HepG2 (cell line): Measurements from ENCODE around the gene CHMP1B. TPM values are rescaled to one million over a fixed set of nuclear protein-coding genes. Genes with fewer than 3 reads are reported as not detected.

ENCODE experiments used
- ATAC-seq: fragments of 200-7000 bp; cut with Tn5 transposase; 3 replicates; pipeline ENCODE4 v1.9.1; 2020; ENCODE audit warnings: mild to moderate bottlenecking, moderate library complexity
- BruUV-seq: library from RNA; stranded (reverse); fragments of 400-500 nt; replicated peaks from 2 replicates; lab custom pipeline; 2021; lab: Mats Ljungman, UMichigan
- CTCF ChIA-PET: fragments of 300-600 bp; formaldehyde crosslinking; extraction: SDS; loops from one replicate; lab custom pipeline; 2021; ENCODE audit warnings: low total read pairs, inconsistent platforms, low intra/inter-chr PET ratio; lab: Yijun Ruan, JAX
- POLR2A ChIA-PET: fragments of 350-600 bp; sonication (Branson Sonifier 250); formaldehyde crosslinking; loops from one replicate; lab custom pipeline; 2020; ENCODE audit warnings: antibody characterized with exemption, inconsistent platforms; lab: Yijun Ruan, JAX
- DNase-seq: peaks from one replicate; pipeline ENCODE4 v3.0.0-alpha.2; 2015; ENCODE audit warnings: low spot score
- FAIRE-seq: peaks from 3 replicates; lab custom pipeline; 2011; peaks lifted over from hg19 to GRCh38; lab: Jason Lieb, UNC
- H2AFZ ChIP-seq: one replicate; pipeline ENCODE4 v1.6.1; 2011; ENCODE audit warnings: low read length, inconsistent platforms
- H3K27ac ChIP-seq: fragments of 300-600 bp; 3 replicates; pipeline ENCODE4 v1.8.0; 2011; ENCODE audit warnings: mixed run types, mild to moderate bottlenecking, mixed read lengths, low read length, inconsistent platforms; ENCODE audit not compliant: insufficient read depth; ENCODE audit errors: extremely low read length
- H3K27me3 ChIP-seq, 2 experiments: fragments of 200-600 bp in 1 of 2; 2 replicates in 1 of 2; 3 replicates in 1 of 2; pipeline versions ENCODE4 v1.6.0 to v1.8.0; 2011; ENCODE audit warnings: low read length in 2 of 2, mild to moderate bottlenecking in 2 of 2, moderate library complexity in 2 of 2, inconsistent platforms in 1 of 2; ENCODE audit not compliant: insufficient read depth in 2 of 2, control insufficient read depth in 1 of 2
- H3K36me3 ChIP-seq, 2 experiments: fragments of 200-600 bp in 1 of 2; replicated peaks in 1 of 2; 2 replicates in 1 of 2; 3 replicates in 1 of 2; pipeline versions ENCODE4 v1.5.1 to v1.8.0; 2011; ENCODE audit warnings: low read length in 2 of 2, inconsistent platforms in 1 of 2; ENCODE audit not compliant: insufficient read depth in 2 of 2, control insufficient read depth in 1 of 2
- H3K4me1 ChIP-seq: 2 replicates; pipeline ENCODE4 v1.5.1; 2012; ENCODE audit warnings: low read length, inconsistent platforms; ENCODE audit not compliant: insufficient read depth
- H3K4me2 ChIP-seq: 2 replicates; pipeline ENCODE4 v1.6.0; 2011; ENCODE audit warnings: low read depth, low read length, inconsistent platforms
- H3K4me3 ChIP-seq, 3 experiments: fragments of 200-600 bp in 1 of 3; sonication (generic), shearing (Covaris generic) in 1 of 3; replicated peaks in 1 of 3; 2 replicates each; pipeline ENCODE4 v1.5.1; 2011 to 2016; ENCODE audit warnings: low read length in 3 of 3, inconsistent platforms in 2 of 3, low read depth in 2 of 3, mild to moderate bottlenecking in 2 of 3, control low read depth in 1 of 3, mixed read lengths in 1 of 3; ENCODE audit not compliant: insufficient read depth in 1 of 3
- H3K79me2 ChIP-seq: one replicate; pipeline ENCODE4 v1.6.1; 2011; ENCODE audit warnings: low read length, inconsistent platforms; ENCODE audit not compliant: insufficient read depth
- H3K9ac ChIP-seq: 2 replicates; pipeline ENCODE4 v1.6.0; 2011; ENCODE audit warnings: mild to moderate bottlenecking, low read depth, low read length, inconsistent platforms; ENCODE audit not compliant: insufficient read depth
- H3K9me3 ChIP-seq: 2 replicates; pipeline ENCODE4 v1.5.1; 2012; ENCODE audit warnings: mild to moderate bottlenecking, low read length
- H4K20me1 ChIP-seq: 2 replicates; pipeline ENCODE4 v1.6.0; 2011; ENCODE audit warnings: inconsistent platforms, mild to moderate bottlenecking, low read length, moderate library complexity; ENCODE audit not compliant: insufficient read depth
- BRCA1 ChIP-seq: sonication (generic); formaldehyde crosslinking; IDR thresholded peaks from 2 replicates; pipeline ENCODE4 v1.4.0; 2020; ENCODE audit warnings: missing genetic modification reagents
- FOXA1 ChIP-seq, 2 experiments: fragments of 450-650 bp in 1 of 2; sonication (generic) in 1 of 2; formaldehyde crosslinking in 1 of 2; IDR thresholded peaks; 2 replicates each; pipeline versions ENCODE4 v1.4.0 to v1.6.1; 2016 to 2020; ENCODE audit warnings: missing genetic modification reagents in 1 of 2
- FOXO1 ChIP-seq: sonication (generic); formaldehyde crosslinking; IDR thresholded peaks from 2 replicates; pipeline ENCODE4 v1.4.0; 2020; ENCODE audit warnings: missing genetic modification reagents
- HNRNPUL1 ChIP-seq: fragments of 200-400 bp; formaldehyde crosslinking; IDR thresholded peaks from 2 replicates; pipeline ENCODE4 v1.6.1; 2017; ENCODE audit warnings: low read depth, mild to moderate bottlenecking, low read length, moderate library complexity
- MYNN ChIP-seq: sonication (generic); formaldehyde crosslinking; IDR thresholded peaks from 2 replicates; pipeline ENCODE4 v1.4.0; 2020; ENCODE audit warnings: mild to moderate bottlenecking, low read depth, missing genetic modification reagents
- PAWR ChIP-seq: sonication (generic); formaldehyde crosslinking; IDR thresholded peaks from 2 replicates; pipeline ENCODE4 v1.4.0; 2020; ENCODE audit warnings: missing genetic modification reagents, mild to moderate bottlenecking, borderline replicate concordance
- SMC3 ChIP-seq: IDR thresholded peaks from 2 replicates; pipeline ENCODE4 v1.6.1; 2011; ENCODE audit warnings: low read length, improper control_type of control experiment
- ZBTB39 ChIP-seq: sonication (generic); formaldehyde crosslinking; IDR thresholded peaks from 2 replicates; pipeline ENCODE4 v1.5.0; 2020; ENCODE audit warnings: missing genetic modification reagents
- ZNF367 ChIP-seq: sonication (generic); formaldehyde crosslinking; IDR thresholded peaks from 2 replicates; pipeline ENCODE4 v1.4.0; 2020; ENCODE audit warnings: missing genetic modification reagents, borderline replicate concordance
- ZNF569 ChIP-seq: sonication (generic); formaldehyde crosslinking; IDR thresholded peaks from 2 replicates; pipeline ENCODE4 v1.5.0; 2020; ENCODE audit warnings: mild to moderate bottlenecking, missing genetic modification reagents, moderate library complexity, borderline replicate concordance
- ZNF652 ChIP-seq: IDR thresholded peaks from 2 replicates; pipeline ENCODE4 v1.6.1; 2016; ENCODE audit warnings: low read depth, borderline replicate concordance
- ZNF891 ChIP-seq: sonication (generic); formaldehyde crosslinking; IDR thresholded peaks from 2 replicates; pipeline ENCODE4 v1.5.0; 2020; ENCODE audit warnings: mild to moderate bottlenecking, missing genetic modification reagents
- WGBS: methylation state at CpG from one replicate; pipeline ENCODE4 v1.1.6; 2017; ENCODE audit warnings: low lambda C conversion rate; 5-methylcytosine and 5-hydroxymethylcytosine counted together
- in situ Hi-C: cut with HindIII; loops from 2 replicates; pipeline ENCODE4 v1.10.0; 2017; ENCODE audit warnings: low pct_unique_long_range_greater_than_20kb; ENCODE audit not compliant: extremely low pct_ligation_motif_present
- intact Hi-C: fragments of 100-400 bp; cut with micrococcal nuclease; formaldehyde crosslinking; loops from one replicate; pipeline ENCODE4 v1.10.0; 2022; ENCODE audit not compliant: unreplicated experiment
- polyA plus RNA-seq, 8 experiments: library from polyadenylated mRNA; depleted of rRNA in 3 of 8; stranded (reverse) in 7 of 8; unstranded in 1 of 8; fragments of >200 nt; fragmentation: Illumina TruSeq in 4 of 8; extraction: Trizol in 4 of 8; gene quantifications; 2 replicates each; pipeline versions ENCODE4 v1.2.1 to v1.2.3, GENCODE V29; 2011 to 2016; ENCODE audit warnings: low read depth in 4 of 8, missing spikeins in 1 of 8, mixed read lengths in 1 of 8; ENCODE audit not compliant: insufficient read depth in 1 of 8
- total RNA-seq, 5 experiments: library from RNA; depleted of rRNA; stranded (reverse); fragments of >200 nt; fragmentation: Illumina TruSeq; extraction: Trizol; gene quantifications; 2 replicates each; pipeline ENCODE4 v1.2.3, GENCODE V29; 2016; ENCODE audit warnings: low read depth in 1 of 5
- TF ChIP-seq, protein P1 (sequence below), 2 experiments: fragments of 450-650 bp in 1 of 2; sonication (generic) in 1 of 2; formaldehyde crosslinking; IDR thresholded peaks; 2 replicates each; pipeline versions ENCODE4 v1.5.0 to v1.8.0; 2020 to 2022; ENCODE audit warnings: mild to moderate bottlenecking in 1 of 2, missing genetic modification reagents in 1 of 2
- TF ChIP-seq, protein P2 (sequence below): fragments of 450-650 bp; IDR thresholded peaks from 2 replicates; pipeline ENCODE4 v1.6.1; 2017
- TF ChIP-seq, protein P3 (sequence below): sonication (generic); formaldehyde crosslinking; IDR thresholded peaks from 2 replicates; pipeline ENCODE4 v1.4.0; 2020; ENCODE audit warnings: missing genetic modification reagents

The CHMP1B gene
- total and polyA plus RNA-seq, 2 of the 13 experiments (the other 11 are each of a cell fraction or from before 2014, with no cell fraction given), result 18.8 to 20.2 TPM

GRCh38 chr18:11809895-11810294, 41.3 kb upstream of the CHMP1B start (continued):
- TF ChIP-seq ZNF891 (CRISPR knock-in tag), result no peak
- TF ChIP-seq, protein P1, sequence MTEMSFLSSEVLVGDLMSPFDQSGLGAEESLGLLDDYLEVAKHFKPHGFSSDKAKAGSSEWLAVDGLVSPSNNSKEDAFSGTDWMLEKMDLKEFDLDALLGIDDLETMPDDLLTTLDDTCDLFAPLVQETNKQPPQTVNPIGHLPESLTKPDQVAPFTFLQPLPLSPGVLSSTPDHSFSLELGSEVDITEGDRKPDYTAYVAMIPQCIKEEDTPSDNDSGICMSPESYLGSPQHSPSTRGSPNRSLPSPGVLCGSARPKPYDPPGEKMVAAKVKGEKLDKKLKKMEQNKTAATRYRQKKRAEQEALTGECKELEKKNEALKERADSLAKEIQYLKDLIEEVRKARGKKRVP (CRISPR knock-in tag; IDR thresholded peaks at IDR 0.05), result no peak
- TF ChIP-seq, all 625 proteins: peak for 0

GRCh38 chr18:11810379-11810778, 40.8 kb upstream of the CHMP1B start:
- ChIA-PET CTCF (no interaction called here), POLR2A (no interaction called here)
- Histone ChIP-seq H4K20me1 (no peaks in the 10 kb centered on the region), H3K27me3 (no peaks in the 10 kb centered on the region; a peak in 2 of 5 replicates), H2AFZ (no peak overlapping the region), H3K9ac (no peak overlapping the region), H3K36me3 (no peaks in the 10 kb centered on the region), H3K4me3 (no peak overlapping the region), H3K4me2 (no peak overlapping the region), H3K9me3 (no peaks in the 10 kb centered on the region), H3K27ac (no peak overlapping the region), H3K79me2 (no peaks in the 10 kb centered on the region), H3K4me1 (no peaks in the 10 kb centered on the region; the same call in 1 of the 2 replicates)
- intact Hi-C loops (no loop called here), in situ Hi-C loops (no loop called here)
- DNase-seq (no peak), ATAC-seq (no peak), FAIRE-seq (no peak)
- TF ChIP-seq, protein P2, sequence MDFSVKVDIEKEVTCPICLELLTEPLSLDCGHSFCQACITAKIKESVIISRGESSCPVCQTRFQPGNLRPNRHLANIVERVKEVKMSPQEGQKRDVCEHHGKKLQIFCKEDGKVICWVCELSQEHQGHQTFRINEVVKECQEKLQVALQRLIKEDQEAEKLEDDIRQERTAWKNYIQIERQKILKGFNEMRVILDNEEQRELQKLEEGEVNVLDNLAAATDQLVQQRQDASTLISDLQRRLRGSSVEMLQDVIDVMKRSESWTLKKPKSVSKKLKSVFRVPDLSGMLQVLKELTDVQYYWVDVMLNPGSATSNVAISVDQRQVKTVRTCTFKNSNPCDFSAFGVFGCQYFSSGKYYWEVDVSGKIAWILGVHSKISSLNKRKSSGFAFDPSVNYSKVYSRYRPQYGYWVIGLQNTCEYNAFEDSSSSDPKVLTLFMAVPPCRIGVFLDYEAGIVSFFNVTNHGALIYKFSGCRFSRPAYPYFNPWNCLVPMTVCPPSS, result no peak
- no peak for TF ChIP-seq PAWR (CRISPR knock-in tag)
- no peak for TF ChIP-seq FOXA1 (IDR thresholded peaks at IDR 0.05)
- no peak for TF ChIP-seq FOXA1 (CRISPR knock-in tag; IDR thresholded peaks at IDR 0.05)
- TF ChIP-seq, protein P3, sequence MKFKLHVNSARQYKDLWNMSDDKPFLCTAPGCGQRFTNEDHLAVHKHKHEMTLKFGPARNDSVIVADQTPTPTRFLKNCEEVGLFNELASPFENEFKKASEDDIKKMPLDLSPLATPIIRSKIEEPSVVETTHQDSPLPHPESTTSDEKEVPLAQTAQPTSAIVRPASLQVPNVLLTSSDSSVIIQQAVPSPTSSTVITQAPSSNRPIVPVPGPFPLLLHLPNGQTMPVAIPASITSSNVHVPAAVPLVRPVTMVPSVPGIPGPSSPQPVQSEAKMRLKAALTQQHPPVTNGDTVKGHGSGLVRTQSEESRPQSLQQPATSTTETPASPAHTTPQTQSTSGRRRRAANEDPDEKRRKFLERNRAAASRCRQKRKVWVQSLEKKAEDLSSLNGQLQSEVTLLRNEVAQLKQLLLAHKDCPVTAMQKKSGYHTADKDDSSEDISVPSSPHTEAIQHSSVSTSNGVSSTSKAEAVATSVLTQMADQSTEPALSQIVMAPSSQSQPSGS (CRISPR knock-in tag), result no peak
- TF ChIP-seq ZNF569, result no peak
- no peak for TF ChIP-seq ZNF652 (CRISPR knock-in tag)
- no peak for TF ChIP-seq HNRNPUL1
- no peak for TF ChIP-seq ZBTB39 (CRISPR knock-in tag)
- no peak for TF ChIP-seq BRCA1 (CRISPR knock-in tag)
- TF ChIP-seq FOXO1 (CRISPR knock-in tag), result no peak
- no peak for TF ChIP-seq ZNF367 (CRISPR knock-in tag)
- no peak for TF ChIP-seq MYNN (CRISPR knock-in tag)
- no peak for TF ChIP-seq SMC3
- WGBS, result no CpG with 5 or more reads among the region's 3 CpGs
- no TSS peak for BruUV-seq
